ENCODE data around the gene RNASEH2C. TPM values are rescaled to one million over a fixed set of nuclear protein-coding genes. Genes with fewer than 3 reads are reported as not detected.
"Not testable (repeated sequence)": the region's sequence is repeated elsewhere in the genome, so short reads cannot be mapped to it uniquely, and the experiment has no call there.

The RNASEH2C gene
- polyA plus RNA-seq, 1 donor, result 39.0 TPM

DNA sequence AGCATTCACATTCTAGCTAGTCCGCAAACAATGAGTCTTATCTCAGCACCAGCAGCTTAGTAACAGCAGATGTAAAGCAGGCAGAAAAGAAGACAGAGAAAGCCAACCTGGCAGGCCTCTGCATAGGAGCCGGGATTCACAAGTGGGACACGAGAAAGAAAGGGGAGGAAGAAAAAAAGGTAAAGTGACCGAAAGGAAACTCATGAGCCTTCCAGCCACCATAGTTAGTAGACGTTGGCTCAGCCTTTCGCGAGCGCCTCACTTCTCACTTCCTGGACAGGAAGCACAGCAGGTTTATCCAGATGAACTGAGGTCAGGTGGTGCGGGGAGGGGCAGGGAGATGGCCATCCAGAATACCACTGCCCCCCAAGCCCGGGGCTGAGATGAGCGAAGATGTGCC is 28.2 kb downstream of the RNASEH2C start:
- no peak for DNase-seq

DNA sequence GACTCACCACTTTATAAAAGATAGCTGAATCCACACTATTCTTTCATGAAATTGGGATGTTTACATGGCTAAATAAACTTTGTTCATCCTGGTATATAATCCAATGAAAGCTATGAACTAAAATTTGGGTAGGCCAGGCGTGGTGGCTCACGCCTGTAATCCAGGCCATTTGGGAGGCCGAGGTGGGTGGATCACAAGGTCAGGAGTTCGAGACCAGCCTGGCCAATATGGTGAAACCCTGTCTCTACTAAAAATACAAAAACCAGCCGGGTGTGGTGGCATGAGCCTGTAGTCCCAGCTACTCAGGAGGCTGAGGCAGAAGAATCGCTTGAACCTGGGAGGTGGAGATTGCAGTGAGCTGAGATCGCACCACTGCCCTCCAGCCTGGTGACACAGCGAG is 28.8 kb downstream of the RNASEH2C start:
- not testable (repeated sequence) for DNase-seq

DNA sequence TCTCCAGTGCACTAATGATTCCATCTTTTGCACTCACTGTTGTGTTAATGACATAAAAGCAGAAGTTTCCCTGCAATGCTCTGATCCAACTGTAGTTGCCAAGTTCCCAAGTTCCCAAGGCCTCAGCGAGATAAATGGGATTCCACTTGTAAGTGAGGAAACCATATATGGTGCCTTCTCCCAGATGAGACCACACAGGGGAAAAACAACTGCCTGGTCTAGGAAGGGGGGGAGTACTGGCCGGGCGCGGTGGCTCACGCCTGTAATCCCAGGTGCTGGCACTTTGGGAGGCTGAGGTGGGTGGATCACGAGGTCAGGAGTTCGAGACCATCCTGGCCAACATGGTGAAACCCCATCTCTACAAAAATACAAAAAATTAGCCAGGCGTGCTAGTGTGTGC is 34.6 kb downstream of the RNASEH2C start:
- no peak for DNase-seq

DNA sequence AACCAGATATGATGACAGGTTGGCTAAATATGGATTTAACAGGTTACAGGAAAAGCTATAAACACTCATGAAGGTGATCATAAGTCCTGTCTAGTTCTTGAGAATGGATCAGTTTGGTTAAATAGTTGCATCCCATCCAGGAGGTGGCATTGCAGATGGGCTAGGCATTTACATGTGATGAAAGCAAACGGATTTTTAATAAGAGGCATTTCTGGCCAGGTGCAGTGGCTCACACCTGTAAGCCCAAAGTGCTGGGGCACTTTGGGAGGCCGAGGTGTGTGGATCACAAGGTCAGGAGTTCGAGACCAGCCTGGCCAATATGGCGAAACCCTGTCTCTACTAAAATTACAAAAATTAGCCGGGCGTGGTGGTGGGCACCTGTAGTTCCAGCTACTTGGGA is 37.1 kb downstream of the RNASEH2C start:
- DNase-seq, result not testable (repeated sequence)

DNA sequence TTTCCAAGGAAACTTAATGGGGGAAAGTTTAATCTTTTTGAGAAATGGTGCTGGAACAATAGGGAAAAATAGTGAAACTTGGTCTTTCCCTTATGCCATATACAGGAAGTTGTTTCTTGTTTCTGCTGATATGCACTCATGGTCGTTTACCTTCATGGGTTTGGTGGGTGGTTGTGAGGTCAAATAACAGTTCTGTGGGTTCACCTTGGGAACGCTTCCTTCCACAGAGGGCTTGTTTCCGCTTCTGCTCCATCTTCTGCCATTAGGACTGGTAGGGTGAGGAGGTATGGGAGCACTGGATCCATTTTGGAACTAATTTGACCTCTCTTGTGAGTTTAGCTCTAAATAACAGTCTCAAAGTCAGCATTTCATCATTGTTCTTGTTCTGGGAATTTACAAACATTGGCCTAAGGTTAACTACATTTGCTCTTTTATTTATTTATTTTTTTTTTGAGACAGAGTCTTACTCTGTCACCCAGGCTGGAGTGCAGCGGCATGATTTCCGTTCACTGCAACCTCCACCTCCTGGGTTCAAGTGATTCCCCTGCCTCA is 40.3 kb downstream of the RNASEH2C start:
- no peak for DNase-seq

DNA sequence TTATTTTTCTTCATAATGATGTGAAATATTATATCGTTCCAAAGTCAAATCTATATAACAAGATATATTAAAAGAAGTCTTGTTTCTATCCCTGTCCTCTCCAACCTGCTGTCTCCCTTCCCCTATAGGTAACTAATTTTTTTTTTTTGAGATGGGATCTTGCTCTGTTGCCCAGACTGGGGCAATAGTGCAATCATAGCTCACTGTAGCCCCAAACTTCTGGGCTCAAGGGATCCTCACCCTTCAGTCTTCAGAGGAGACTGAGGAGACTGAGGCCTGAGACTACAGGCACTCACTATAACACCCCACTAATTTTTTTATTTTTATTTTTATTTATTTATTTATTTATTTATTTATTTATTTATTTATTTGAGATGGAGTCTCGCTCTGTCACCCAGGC is 47.6 kb downstream of the RNASEH2C start:
- no peak for DNase-seq

DNA sequence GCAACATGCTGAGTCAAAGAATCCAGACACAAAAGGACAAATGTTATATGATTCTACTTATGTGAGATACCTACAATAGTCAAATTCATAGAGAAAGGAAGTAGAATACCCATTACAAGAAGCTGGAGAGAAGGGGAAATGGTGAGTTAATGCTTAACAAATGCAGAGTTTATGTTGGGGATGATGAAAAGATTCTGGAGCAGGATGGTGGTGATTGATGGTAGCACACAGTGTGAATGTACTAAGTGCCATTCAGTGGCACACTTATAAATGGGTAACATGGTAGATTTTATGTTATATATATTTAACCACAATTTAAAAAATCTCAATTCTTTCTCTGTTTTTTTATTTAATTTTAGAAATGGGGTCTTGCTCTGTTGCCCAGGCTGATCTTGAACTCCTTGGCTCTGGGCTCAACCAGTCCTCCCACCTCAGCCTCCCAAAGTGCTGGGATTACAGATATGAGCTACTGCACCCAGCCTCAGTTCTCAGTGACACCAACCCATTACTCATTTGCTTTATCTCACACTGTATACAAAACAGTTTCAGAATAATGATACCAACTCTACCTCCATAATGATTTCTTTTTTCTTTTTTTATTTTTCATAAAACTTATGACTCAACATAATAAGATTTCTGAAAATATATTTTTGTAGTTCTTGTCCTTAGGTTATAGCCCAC is 48.3 kb downstream of the RNASEH2C start:
- DNase-seq, result no peak

Other genes with a start within 250 kb of the RNASEH2C start
- 1,140 TPM for gene MALAT1, start 221.8 kb downstream of the RNASEH2C start, polyA plus RNA-seq (ENCODE audit: insufficient read length)
- 59.5 TPM for gene SCYL1, start 195.7 kb downstream of the RNASEH2C start, polyA plus RNA-seq (ENCODE audit: insufficient read length)
- 142 TPM for gene LTBP3, start 162.4 kb downstream of the RNASEH2C start, polyA plus RNA-seq (ENCODE audit: insufficient read length)
- 37.5 TPM for gene ZNRD2, start 150.3 kb downstream of the RNASEH2C start, polyA plus RNA-seq (ENCODE audit: insufficient read length)
- gene FAM89B, start 148.3 kb downstream of the RNASEH2C start, polyA plus RNA-seq (ENCODE audit: insufficient read length), result 17.6 TPM
- 19.0 TPM for gene EHBP1L1, start 144.7 kb downstream of the RNASEH2C start, polyA plus RNA-seq (ENCODE audit: insufficient read length)
- gene KCNK7, start 125.0 kb downstream of the RNASEH2C start, polyA plus RNA-seq (ENCODE audit: insufficient read length), result 0.28 TPM
- gene MAP3K11, start 106.6 kb downstream of the RNASEH2C start, polyA plus RNA-seq (ENCODE audit: insufficient read length), result 35.4 TPM
- 29.8 TPM for gene PCNX3, start 105.0 kb downstream of the RNASEH2C start, polyA plus RNA-seq (ENCODE audit: insufficient read length)
- gene SIPA1, start 82.7 kb downstream of the RNASEH2C start, polyA plus RNA-seq (ENCODE audit: insufficient read length), result 22.4 TPM
- 49.6 TPM for gene RELA, start 57.9 kb downstream of the RNASEH2C start, polyA plus RNA-seq (ENCODE audit: insufficient read length)
- 71.7 TPM for gene KAT5, start 8.5 kb downstream of the RNASEH2C start, polyA plus RNA-seq (ENCODE audit: insufficient read length)
- 7.6 TPM for gene AP5B1, start 60.2 kb upstream of the RNASEH2C start, polyA plus RNA-seq (ENCODE audit: insufficient read length)
- 11.0 TPM for gene OVOL1, start 66.3 kb upstream of the RNASEH2C start, polyA plus RNA-seq (ENCODE audit: insufficient read length)
- gene SNX32, start 113.2 kb upstream of the RNASEH2C start, polyA plus RNA-seq (ENCODE audit: insufficient read length), result 2.6 TPM
- gene CFL1, start 137.4 kb upstream of the RNASEH2C start, polyA plus RNA-seq (ENCODE audit: insufficient read length), result 688 TPM
- 48.3 TPM for gene MUS81, start 139.6 kb upstream of the RNASEH2C start, polyA plus RNA-seq (ENCODE audit: insufficient read length)
- 102 TPM for gene EFEMP2, start 152.0 kb upstream of the RNASEH2C start, polyA plus RNA-seq (ENCODE audit: insufficient read length)
- 1.4 TPM for gene CTSW, start 159.0 kb upstream of the RNASEH2C start, polyA plus RNA-seq (ENCODE audit: insufficient read length)
- gene FIBP, start 167.7 kb upstream of the RNASEH2C start, polyA plus RNA-seq (ENCODE audit: insufficient read length), result 96.0 TPM
- 5.0 TPM for gene CCDC85B, start 169.9 kb upstream of the RNASEH2C start, polyA plus RNA-seq (ENCODE audit: insufficient read length)
- not detected for gene FOSL1, start 179.6 kb upstream of the RNASEH2C start, polyA plus RNA-seq (ENCODE audit: insufficient read length)
- 30.6 TPM for gene C11orf68, start 198.3 kb upstream of the RNASEH2C start, polyA plus RNA-seq (ENCODE audit: insufficient read length)
- 65.8 TPM for gene DRAP1, start 198.6 kb upstream of the RNASEH2C start, polyA plus RNA-seq (ENCODE audit: insufficient read length)
- gene TSGA10IP, start 224.7 kb upstream of the RNASEH2C start, polyA plus RNA-seq (ENCODE audit: insufficient read length), result 0.23 TPM
- gene SART1, start 240.9 kb upstream of the RNASEH2C start, polyA plus RNA-seq (ENCODE audit: insufficient read length), result 48.6 TPM

Measured in left kidney (tissue), 2 donors.